IMR-90 (cell line): ENCODE measurements around the gene PSEN1. TPM values are rescaled to one million over a fixed set of nuclear protein-coding genes. Genes with fewer than 3 reads are reported as not detected.

Experiments used
- ATAC-seq: fragments of 200-7000 bp; cut with Tn5 transposase; 2 replicates; pipeline ENCODE4 v1.9.1; 2020; ENCODE audit warnings: low read depth, mild to moderate bottlenecking, moderate library complexity
- BruUV-seq: library from RNA; stranded (reverse); fragments of 400-500 nt; replicated peaks from 2 replicates; lab custom pipeline; 2021; lab: Mats Ljungman, UMichigan
- CTCF ChIA-PET: fragments of 300-600 bp; formaldehyde crosslinking; extraction: SDS; loops from one replicate; lab custom pipeline; 2021; ENCODE audit warnings: antibody characterized with exemption; lab: Yijun Ruan, JAX
- POLR2A ChIA-PET: fragments of 300-600 bp; sonication (Branson Sonifier 250); formaldehyde crosslinking; loops from one replicate; lab custom pipeline; 2022; ENCODE audit warnings: antibody characterized with exemption; ENCODE audit not compliant: unreplicated experiment; lab: Charles Lee
- DNase-seq: peaks from one replicate; pipeline ENCODE4 v3.0.0; 2013
- H2AFZ ChIP-seq: replicated peaks from 2 replicates; pipeline ENCODE3; 2013; ENCODE audit warnings: low read length, mild to moderate bottlenecking; ENCODE audit not compliant: poor library complexity
- H2AK5ac ChIP-seq: 2 replicates; pipeline ENCODE4 v1.6.1; 2013; ENCODE audit warnings: low read depth, low read length, inconsistent platforms
- H2AK9ac ChIP-seq: replicated peaks from 2 replicates; pipeline ENCODE3; 2013; ENCODE audit warnings: mild to moderate bottlenecking, low read depth, low read length, moderate library complexity; ENCODE audit not compliant: poor library complexity
- H2BK120ac ChIP-seq: 2 replicates; pipeline ENCODE4 v1.6.1; 2013; ENCODE audit warnings: low read depth, low read length, inconsistent platforms
- H2BK15ac ChIP-seq: 3 replicates; pipeline ENCODE4 v1.6.1; 2013; ENCODE audit warnings: low read depth, low read length, inconsistent platforms
- H2BK20ac ChIP-seq: 2 replicates; pipeline ENCODE4 v1.6.1; 2013; ENCODE audit warnings: low read depth, mild to moderate bottlenecking, inconsistent platforms, low read length, moderate library complexity
- H2BK5ac ChIP-seq: 2 replicates; pipeline ENCODE4 v1.6.1; 2013; ENCODE audit warnings: mild to moderate bottlenecking, low read depth, low read length, inconsistent platforms; ENCODE audit not compliant: poor library complexity, severe bottlenecking
- H3K14ac ChIP-seq: replicated peaks from 2 replicates; pipeline ENCODE4 v1.6.1; 2013; ENCODE audit warnings: low read depth, low read length, inconsistent platforms
- H3K18ac ChIP-seq: 2 replicates; pipeline ENCODE4 v1.6.1; 2013; ENCODE audit warnings: low read depth, low read length, control low read depth
- H3K23ac ChIP-seq: 2 replicates; pipeline ENCODE4 v1.6.1; 2013; ENCODE audit warnings: low read depth, low read length, inconsistent platforms
- H3K27ac ChIP-seq: 2 replicates; pipeline ENCODE4 v1.5.1; 2013; ENCODE audit warnings: mild to moderate bottlenecking, control low read depth, low read length; ENCODE audit not compliant: insufficient read depth
- H3K27me3 ChIP-seq: 2 replicates; pipeline ENCODE4 v1.6.1; 2013; ENCODE audit warnings: low read length; ENCODE audit not compliant: control insufficient read depth, insufficient read depth
- H3K36me3 ChIP-seq: 2 replicates; pipeline ENCODE4 v1.6.1; 2013; ENCODE audit warnings: low read length, mixed read lengths; ENCODE audit not compliant: control insufficient read depth, insufficient read depth
- H3K4ac ChIP-seq: 2 replicates; pipeline ENCODE4 v1.6.1; 2013; ENCODE audit warnings: low read depth, low read length, inconsistent platforms
- H3K4me1 ChIP-seq: 2 replicates; pipeline ENCODE4 v1.6.1; 2013; ENCODE audit warnings: low read length, mixed read lengths; ENCODE audit not compliant: control insufficient read depth, insufficient read depth
- H3K4me2 ChIP-seq: 2 replicates; pipeline ENCODE4 v1.6.1; 2013; ENCODE audit warnings: low read depth, mild to moderate bottlenecking, control low read depth, low read length, moderate library complexity
- H3K4me3 ChIP-seq: 2 replicates; pipeline ENCODE4 v1.5.1; 2013; ENCODE audit warnings: low read depth, mild to moderate bottlenecking, control low read depth, low read length, moderate library complexity; ENCODE audit not compliant: insufficient read depth
- H3K56ac ChIP-seq: 2 replicates; pipeline ENCODE4 v1.6.1; 2013; ENCODE audit warnings: low read length, inconsistent platforms; ENCODE audit not compliant: insufficient read depth; ENCODE audit errors: extremely low read depth
- H3K79me1 ChIP-seq, 2 experiments: 2 replicates each; pipeline ENCODE4 v1.6.1; 2013; ENCODE audit warnings: low read length in 2 of 2, inconsistent platforms in 1 of 2, low read depth in 1 of 2
- H3K9ac ChIP-seq: 2 replicates; pipeline ENCODE4 v1.6.1; 2013; ENCODE audit warnings: low read depth, low read length, control low read depth
- H3K9me1 ChIP-seq: 2 replicates; pipeline ENCODE4 v1.6.1; 2013; ENCODE audit warnings: low read length, inconsistent platforms; ENCODE audit not compliant: insufficient read depth
- H3K9me3 ChIP-seq: 2 replicates; pipeline ENCODE4 v1.6.1; 2013; ENCODE audit warnings: low read length; ENCODE audit not compliant: control insufficient read depth, insufficient read depth
- H4K20me1 ChIP-seq: 2 replicates; pipeline ENCODE4 v1.6.1; 2013; ENCODE audit warnings: low read length, inconsistent platforms; ENCODE audit not compliant: insufficient read depth
- H4K5ac ChIP-seq: 2 replicates; pipeline ENCODE4 v1.6.1; 2013; ENCODE audit warnings: mild to moderate bottlenecking, low read depth, low read length, control low read depth
- H4K8ac ChIP-seq, 2 experiments: 2 replicates each; pipeline ENCODE4 v1.6.1; 2013; ENCODE audit warnings: low read depth in 2 of 2, low read length in 2 of 2, control low read depth in 1 of 2, inconsistent platforms in 1 of 2
- H4K91ac ChIP-seq: 2 replicates; pipeline ENCODE4 v1.6.1; 2013; ENCODE audit warnings: low read depth, low read length, inconsistent platforms; ENCODE audit not compliant: insufficient read depth
- BHLHE40 ChIP-seq: fragments of 150-350 bp; IDR thresholded peaks from 2 replicates; pipeline ENCODE4 v1.6.1; 2016; ENCODE audit warnings: mild to moderate bottlenecking, low read depth, low read length
- CEBPB ChIP-seq: IDR thresholded peaks from 2 replicates; pipeline ENCODE4 v1.6.1; 2012; ENCODE audit warnings: low read depth, low read length, improper control_type of control experiment
- CHD1 ChIP-seq: IDR thresholded peaks from 2 replicates; pipeline ENCODE4 v1.6.1; 2012; ENCODE audit warnings: low read depth, low read length, improper control_type of control experiment
- ELK1 ChIP-seq: fragments of 150-350 bp; IDR thresholded peaks from 2 replicates; pipeline ENCODE4 v1.6.1; 2016; ENCODE audit warnings: low read depth, mild to moderate bottlenecking, low read length, moderate library complexity, borderline replicate concordance
- FOS ChIP-seq: fragments of 150-350 bp; IDR thresholded peaks from 2 replicates; pipeline ENCODE4 v1.6.1; 2016; ENCODE audit warnings: low read depth, low read length
- MAFK ChIP-seq: IDR thresholded peaks from 2 replicates; pipeline ENCODE4 v1.6.1; 2012; ENCODE audit warnings: low read depth, low read length, improper control_type of control experiment
- MAZ ChIP-seq: IDR thresholded peaks from 2 replicates; pipeline ENCODE4 v1.6.1; 2012; ENCODE audit warnings: low read depth, mild to moderate bottlenecking, low read length, improper control_type of control experiment, moderate library complexity, borderline replicate concordance
- MXI1 ChIP-seq: IDR thresholded peaks from 2 replicates; pipeline ENCODE4 v1.6.1; 2012; ENCODE audit warnings: low read depth, mild to moderate bottlenecking, low read length, moderate library complexity, borderline replicate concordance
- NFE2L2 ChIP-seq: fragments of 150-350 bp; IDR thresholded peaks from 2 replicates; pipeline ENCODE4 v1.6.1; 2016; ENCODE audit warnings: low read depth, mild to moderate bottlenecking, low read length
- POLR2A ChIP-seq: IDR thresholded peaks from 2 replicates; pipeline ENCODE4 v1.6.1; 2012; ENCODE audit warnings: mild to moderate bottlenecking, low read depth, low read length
- RAD21 ChIP-seq: IDR thresholded peaks from 2 replicates; pipeline ENCODE4 v1.6.1; 2012; ENCODE audit warnings: low read length, improper control_type of control experiment
- RCOR1 ChIP-seq: IDR thresholded peaks from 2 replicates; pipeline ENCODE4 v1.6.1; 2012; ENCODE audit warnings: mild to moderate bottlenecking, low read length, improper control_type of control experiment; ENCODE audit not compliant: insufficient replicate concordance
- SMC3 ChIP-seq: fragments of 150-350 bp; IDR thresholded peaks from 2 replicates; pipeline ENCODE4 v1.6.1; 2016; ENCODE audit warnings: low read depth, mild to moderate bottlenecking, antibody characterized with exemption, low read length, moderate library complexity
- WGBS, 2 experiments: methylation state at CpG; one replicate each; pipeline versions ENCODE4 v1.1.5 to v1.1.7; 2013; ENCODE audit warnings: missing lambda C conversion rate in 2 of 2; ENCODE audit not compliant: insufficient read length in 1 of 2; ENCODE audit errors: extremely low coverage in 2 of 2; 5-methylcytosine and 5-hydroxymethylcytosine counted together
- dilution Hi-C: fragments of 300-500 bp; cut with HindIII; formaldehyde crosslinking; loops from one replicate; pipeline ENCODE4 v1.14.3; 2018; ENCODE audit warnings: low sequenced_read_pairs; ENCODE audit not compliant: unreplicated experiment
- in situ Hi-C: fragments of 300-500 bp; cut with MboI; formaldehyde crosslinking; loops from 3 replicates; pipeline ENCODE4 v1.14.3; 2019; ENCODE audit warnings: low sequenced_read_pairs, inconsistent platforms, mixed read lengths
- intact Hi-C: fragments of 100-400 bp; cut with micrococcal nuclease; formaldehyde crosslinking; loops from 2 replicates; pipeline ENCODE4 v1.10.0; 2022
- polyA plus RNA-seq, 3 experiments: library from polyadenylated mRNA; depleted of rRNA; stranded (reverse); fragments of >200 nt; gene quantifications; 2 replicates each; pipeline ENCODE4 v1.2.3, GENCODE V29; 2012; ENCODE audit warnings: low replicate concordance in 1 of 3
- total RNA-seq: library from RNA; depleted of rRNA; stranded (reverse); fragments of >200 nt; gene quantifications from 2 replicates; pipeline ENCODE4 v1.2.3, GENCODE V29; 2012
- TF ChIP-seq, protein P1 (sequence below): fragments of 150-350 bp; IDR thresholded peaks from 2 replicates; pipeline ENCODE4 v1.6.1; 2017; ENCODE audit warnings: mild to moderate bottlenecking, antibody characterized with exemption, low read length, low read depth
- TF ChIP-seq, protein P2 (sequence below): conservative IDR thresholded peaks from 2 replicates; pipeline ENCODE4 v1.5.1; 2012; ENCODE audit warnings: mild to moderate bottlenecking, low read depth, low read length, improper control_type of control experiment

Gene PSEN1
- total and polyA plus RNA-seq, 2 of the 4 experiments (the other 2 are of a cell fraction), result 14.8 to 62.7 TPM

DNA sequence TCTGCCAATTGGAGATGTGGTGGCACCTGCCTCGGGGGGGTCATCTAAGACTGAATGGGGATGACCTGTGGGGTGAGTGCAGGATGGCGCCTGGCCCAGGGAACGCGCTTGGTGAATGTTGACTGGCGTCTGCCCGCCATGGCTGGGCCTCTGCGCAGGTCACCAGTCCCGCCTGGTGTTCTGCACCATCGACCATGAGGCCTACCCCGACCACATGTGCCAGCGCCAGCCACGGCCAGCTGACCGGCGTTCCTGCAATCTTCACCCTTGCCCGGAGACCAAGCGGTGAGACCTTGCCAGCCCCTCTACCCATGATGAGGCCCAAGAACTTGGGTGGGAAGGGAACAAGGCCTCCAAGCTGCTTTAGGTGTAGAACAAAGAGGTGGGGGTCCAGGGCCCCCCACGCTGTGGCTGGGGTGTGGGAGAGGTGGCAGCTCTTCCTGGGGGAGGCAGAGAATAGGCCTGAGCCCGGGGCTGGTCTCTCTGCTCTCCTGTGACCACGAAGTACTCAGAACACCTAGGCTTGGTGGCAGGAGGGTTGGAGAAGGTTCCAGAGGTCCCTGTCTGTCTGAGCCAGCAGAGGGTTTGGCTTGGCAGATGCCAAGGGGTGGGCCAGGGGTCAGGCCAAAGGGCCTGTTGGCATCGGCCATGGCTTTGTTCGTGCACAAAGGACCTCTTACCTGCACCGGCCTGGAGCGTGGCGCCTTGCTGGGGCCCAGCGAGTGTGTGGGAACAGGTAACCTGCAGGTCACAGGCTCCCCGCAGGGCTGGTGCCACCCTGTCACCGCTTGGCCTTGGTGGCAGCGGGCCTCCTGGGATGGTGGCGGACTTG lies 116.4 kb downstream of the PSEN1 start:
- no peak overlapping the region for H3K14ac ChIP-seq
- H3K9me3 ChIP-seq, result no peaks in the 10 kb centered on the region
- ATAC-seq, result no peak
- ChIA-PET POLR2A (no interaction called here), CTCF (no interaction called here)
- H3K9me1 ChIP-seq, result no peaks in the 10 kb centered on the region
- no peak overlapping the region for H3K23ac ChIP-seq
- H3K79me1 ChIP-seq, result no peaks in the 10 kb centered on the region
- no peaks in the 10 kb centered on the region for H3K36me3 ChIP-seq
- no peak overlapping the region for H3K18ac ChIP-seq
- no peak overlapping the region for H2BK120ac ChIP-seq
- intact Hi-C loops, result no loop called here
- H2AK9ac ChIP-seq, result peak overlapping the region; percentile 65
- H3K9ac ChIP-seq, result no peak overlapping the region
- H4K20me1 ChIP-seq, result no peaks in the 10 kb centered on the region
- H3K4me3 ChIP-seq, result no peak overlapping the region
- no peak overlapping the region for H4K8ac ChIP-seq
- H3K4me2 ChIP-seq, result no peak overlapping the region
- H4K5ac ChIP-seq, result no peak overlapping the region
- no peak overlapping the region for H2BK15ac ChIP-seq
- H2AK5ac ChIP-seq, result no peak overlapping the region
- no peak overlapping the region for H3K4ac ChIP-seq
- in situ Hi-C loops, result no loop called here
- H3K56ac ChIP-seq, result no peak overlapping the region
- H3K27ac ChIP-seq, result no peak overlapping the region
- no peaks in the 10 kb centered on the region for H3K27me3 ChIP-seq
- H2AFZ ChIP-seq, result no peak overlapping the region
- no peaks in the 10 kb centered on the region for H3K4me1 ChIP-seq
- WGBS, 2 experiments, result 85% methylated on average over 15 of the region's 29 CpGs; no CpG with 5 or more reads in 1 of the 2 experiments
- DNase-seq, result no peak
- no peak overlapping the region for H2BK20ac ChIP-seq
- H2BK5ac ChIP-seq, result no peak overlapping the region
- no TSS peak for BruUV-seq
- H4K91ac ChIP-seq, result no peak overlapping the region
- dilution Hi-C loops, result no loop called here
- no peak for TF ChIP-seq MXI1
- TF ChIP-seq CEBPB, result no peak
- TF ChIP-seq MAFK, result no peak
- no peak for TF ChIP-seq FOS
- no peak for TF ChIP-seq BHLHE40
- TF ChIP-seq NFE2L2, result no peak
- TF ChIP-seq, protein P1, sequence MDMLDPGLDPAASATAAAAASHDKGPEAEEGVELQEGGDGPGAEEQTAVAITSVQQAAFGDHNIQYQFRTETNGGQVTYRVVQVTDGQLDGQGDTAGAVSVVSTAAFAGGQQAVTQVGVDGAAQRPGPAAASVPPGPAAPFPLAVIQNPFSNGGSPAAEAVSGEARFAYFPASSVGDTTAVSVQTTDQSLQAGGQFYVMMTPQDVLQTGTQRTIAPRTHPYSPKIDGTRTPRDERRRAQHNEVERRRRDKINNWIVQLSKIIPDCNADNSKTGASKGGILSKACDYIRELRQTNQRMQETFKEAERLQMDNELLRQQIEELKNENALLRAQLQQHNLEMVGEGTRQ, result no peak
- no peak for TF ChIP-seq POLR2A
- TF ChIP-seq CHD1, result no peak
- TF ChIP-seq SMC3, result no peak
- TF ChIP-seq, protein P2, sequence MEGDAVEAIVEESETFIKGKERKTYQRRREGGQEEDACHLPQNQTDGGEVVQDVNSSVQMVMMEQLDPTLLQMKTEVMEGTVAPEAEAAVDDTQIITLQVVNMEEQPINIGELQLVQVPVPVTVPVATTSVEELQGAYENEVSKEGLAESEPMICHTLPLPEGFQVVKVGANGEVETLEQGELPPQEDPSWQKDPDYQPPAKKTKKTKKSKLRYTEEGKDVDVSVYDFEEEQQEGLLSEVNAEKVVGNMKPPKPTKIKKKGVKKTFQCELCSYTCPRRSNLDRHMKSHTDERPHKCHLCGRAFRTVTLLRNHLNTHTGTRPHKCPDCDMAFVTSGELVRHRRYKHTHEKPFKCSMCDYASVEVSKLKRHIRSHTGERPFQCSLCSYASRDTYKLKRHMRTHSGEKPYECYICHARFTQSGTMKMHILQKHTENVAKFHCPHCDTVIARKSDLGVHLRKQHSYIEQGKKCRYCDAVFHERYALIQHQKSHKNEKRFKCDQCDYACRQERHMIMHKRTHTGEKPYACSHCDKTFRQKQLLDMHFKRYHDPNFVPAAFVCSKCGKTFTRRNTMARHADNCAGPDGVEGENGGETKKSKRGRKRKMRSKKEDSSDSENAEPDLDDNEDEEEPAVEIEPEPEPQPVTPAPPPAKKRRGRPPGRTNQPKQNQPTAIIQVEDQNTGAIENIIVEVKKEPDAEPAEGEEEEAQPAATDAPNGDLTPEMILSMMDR, result no peak
- TF ChIP-seq RCOR1, result no peak
- no peak for TF ChIP-seq ELK1
- no peak for TF ChIP-seq RAD21
- TF ChIP-seq MAZ, result no peak
